OCI-LY1 (cell line): ENCODE data around the gene ANKRD55.
"Not testable (repeated sequence)": the region's sequence is repeated elsewhere in the genome, so short reads cannot be mapped to it uniquely, and the experiment has no call there.

Experiments used
- H2AFZ ChIP-seq: fragments of 200-600 bp; sonication (generic), shearing (Covaris generic); 2 replicates; pipeline ENCODE4 v1.6.0; 2014; ENCODE audit warnings: antibody characterized with exemption, mild to moderate bottlenecking, low read length
- H3F3A ChIP-seq: fragments of 200-600 bp; sonication (generic), shearing (Covaris generic); 2 replicates; pipeline ENCODE4 v1.6.0; 2014; ENCODE audit warnings: mild to moderate bottlenecking, antibody characterized with exemption, low read length, moderate library complexity; ENCODE audit not compliant: insufficient read depth
- H3K27ac ChIP-seq: fragments of 200-600 bp; sonication (generic); 2 replicates; pipeline ENCODE4 v1.5.1; 2014; ENCODE audit warnings: low read length, mixed run types, mild to moderate bottlenecking, low read depth; ENCODE audit not compliant: poor library complexity, severe bottlenecking
- H3K27me3 ChIP-seq: fragments of 200-600 bp; sonication (generic); 2 replicates; pipeline ENCODE4 v1.6.0; 2014; ENCODE audit warnings: antibody characterized with exemption, mild to moderate bottlenecking, low read length, moderate library complexity; ENCODE audit not compliant: insufficient read depth
- H3K36me3 ChIP-seq: fragments of 200-600 bp; sonication (generic); 2 replicates; pipeline ENCODE4 v1.6.1; 2014; ENCODE audit warnings: mild to moderate bottlenecking, antibody characterized with exemption, low read length, moderate library complexity, mixed read lengths; ENCODE audit not compliant: insufficient read depth
- H3K4me1 ChIP-seq: fragments of 200-600 bp; sonication (generic); 2 replicates; pipeline ENCODE4 v1.5.1; 2014; ENCODE audit warnings: mild to moderate bottlenecking, low read length, moderate library complexity; ENCODE audit not compliant: insufficient read depth, severe bottlenecking
- H3K4me2 ChIP-seq: fragments of 200-600 bp; sonication (generic), shearing (Covaris generic); 2 replicates; pipeline ENCODE4 v1.6.1; 2014; ENCODE audit warnings: low read length
- H3K4me3 ChIP-seq: fragments of 200-600 bp; sonication (generic); 2 replicates; pipeline ENCODE4 v1.5.1; 2014; ENCODE audit warnings: low read length, low read depth, mild to moderate bottlenecking, mixed read lengths; ENCODE audit not compliant: poor library complexity, severe bottlenecking
- H3K79me2 ChIP-seq: fragments of 200-600 bp; shearing (Covaris generic); 2 replicates; pipeline ENCODE4 v1.6.1; 2016; ENCODE audit warnings: mixed run types, low read length, mixed read lengths; ENCODE audit not compliant: insufficient read depth
- H3K9ac ChIP-seq: fragments of 200-600 bp; sonication (generic), shearing (Covaris generic); 2 replicates; pipeline ENCODE4 v1.6.1; 2014; ENCODE audit warnings: mild to moderate bottlenecking, low read length, mixed read lengths
- H3K9me2 ChIP-seq: fragments of 200-600 bp; sonication (generic), shearing (Covaris generic); 2 replicates; pipeline ENCODE4 v1.6.1; 2014; ENCODE audit warnings: low read depth, mild to moderate bottlenecking, low read length, mixed read lengths
- H3K9me3 ChIP-seq: fragments of 200-600 bp; shearing (Covaris generic); 2 replicates; pipeline ENCODE4 v1.6.1; 2014; ENCODE audit warnings: low read length, mixed read lengths
- H4K20me1 ChIP-seq: fragments of 200-600 bp; sonication (generic), shearing (Covaris generic); 2 replicates; pipeline ENCODE4 v1.6.0; 2016; ENCODE audit warnings: mild to moderate bottlenecking, low read length; ENCODE audit not compliant: insufficient read depth
- EZH2 ChIP-seq: fragments of 200-600 bp; sonication (generic), shearing (Covaris generic); IDR thresholded peaks from 2 replicates; pipeline ENCODE4 v1.8.0; 2017; ENCODE audit warnings: borderline replicate concordance, mixed run types, mild to moderate bottlenecking, antibody characterized with exemption, low read length, moderate library complexity, mixed read lengths
- TF ChIP-seq, protein P1 (sequence below): fragments of 200-600 bp; sonication (generic), shearing (Covaris generic); IDR thresholded peaks from 2 replicates; pipeline ENCODE4 v1.5.1; 2017; ENCODE audit warnings: mild to moderate bottlenecking, antibody characterized with exemption, low read length, moderate library complexity, mixed read lengths

ANKRD55 gene

DNA sequence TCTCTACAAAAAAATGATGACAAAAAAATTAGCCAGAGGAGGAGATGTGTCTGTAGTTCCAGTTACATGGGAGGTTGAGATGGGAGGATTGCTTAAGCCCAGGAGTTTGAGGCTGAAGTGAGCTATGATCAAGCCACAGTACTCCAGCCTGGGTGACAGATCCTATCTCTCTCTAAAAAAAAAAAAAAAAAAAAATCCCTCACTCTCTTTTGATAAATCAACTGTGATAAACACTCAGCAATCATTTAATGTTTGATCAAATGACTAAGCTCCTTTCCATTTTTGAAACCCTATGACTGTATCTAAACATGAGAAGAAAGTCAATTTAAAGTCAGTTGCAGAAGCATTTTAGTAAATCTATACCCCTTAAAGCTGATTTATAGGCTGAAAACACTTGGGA, 126.3 kb downstream of the ANKRD55 start:
- no peaks in the 10 kb centered on the region for H3K9me3 ChIP-seq
- no peak overlapping the region for H3K4me3 ChIP-seq
- H3F3A ChIP-seq = no peaks in the 10 kb centered on the region
- H4K20me1 ChIP-seq = no peaks in the 10 kb centered on the region
- no peaks in the 10 kb centered on the region for H3K9me2 ChIP-seq
- H3K27me3 ChIP-seq = no peaks in the 10 kb centered on the region
- no peak overlapping the region for H3K9ac ChIP-seq
- no peak overlapping the region for H3K4me2 ChIP-seq
- H3K36me3 ChIP-seq = no peaks in the 10 kb centered on the region
- TF ChIP-seq, protein P1, sequence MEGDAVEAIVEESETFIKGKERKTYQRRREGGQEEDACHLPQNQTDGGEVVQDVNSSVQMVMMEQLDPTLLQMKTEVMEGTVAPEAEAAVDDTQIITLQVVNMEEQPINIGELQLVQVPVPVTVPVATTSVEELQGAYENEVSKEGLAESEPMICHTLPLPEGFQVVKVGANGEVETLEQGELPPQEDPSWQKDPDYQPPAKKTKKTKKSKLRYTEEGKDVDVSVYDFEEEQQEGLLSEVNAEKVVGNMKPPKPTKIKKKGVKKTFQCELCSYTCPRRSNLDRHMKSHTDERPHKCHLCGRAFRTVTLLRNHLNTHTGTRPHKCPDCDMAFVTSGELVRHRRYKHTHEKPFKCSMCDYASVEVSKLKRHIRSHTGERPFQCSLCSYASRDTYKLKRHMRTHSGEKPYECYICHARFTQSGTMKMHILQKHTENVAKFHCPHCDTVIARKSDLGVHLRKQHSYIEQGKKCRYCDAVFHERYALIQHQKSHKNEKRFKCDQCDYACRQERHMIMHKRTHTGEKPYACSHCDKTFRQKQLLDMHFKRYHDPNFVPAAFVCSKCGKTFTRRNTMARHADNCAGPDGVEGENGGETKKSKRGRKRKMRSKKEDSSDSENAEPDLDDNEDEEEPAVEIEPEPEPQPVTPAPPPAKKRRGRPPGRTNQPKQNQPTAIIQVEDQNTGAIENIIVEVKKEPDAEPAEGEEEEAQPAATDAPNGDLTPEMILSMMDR = no peak
- no peak for TF ChIP-seq EZH2
- no peaks in the 10 kb centered on the region for H3K4me1 ChIP-seq
- H3K79me2 ChIP-seq = no peaks in the 10 kb centered on the region
- no peak overlapping the region for H3K27ac ChIP-seq
- no peak overlapping the region for H2AFZ ChIP-seq

DNA sequence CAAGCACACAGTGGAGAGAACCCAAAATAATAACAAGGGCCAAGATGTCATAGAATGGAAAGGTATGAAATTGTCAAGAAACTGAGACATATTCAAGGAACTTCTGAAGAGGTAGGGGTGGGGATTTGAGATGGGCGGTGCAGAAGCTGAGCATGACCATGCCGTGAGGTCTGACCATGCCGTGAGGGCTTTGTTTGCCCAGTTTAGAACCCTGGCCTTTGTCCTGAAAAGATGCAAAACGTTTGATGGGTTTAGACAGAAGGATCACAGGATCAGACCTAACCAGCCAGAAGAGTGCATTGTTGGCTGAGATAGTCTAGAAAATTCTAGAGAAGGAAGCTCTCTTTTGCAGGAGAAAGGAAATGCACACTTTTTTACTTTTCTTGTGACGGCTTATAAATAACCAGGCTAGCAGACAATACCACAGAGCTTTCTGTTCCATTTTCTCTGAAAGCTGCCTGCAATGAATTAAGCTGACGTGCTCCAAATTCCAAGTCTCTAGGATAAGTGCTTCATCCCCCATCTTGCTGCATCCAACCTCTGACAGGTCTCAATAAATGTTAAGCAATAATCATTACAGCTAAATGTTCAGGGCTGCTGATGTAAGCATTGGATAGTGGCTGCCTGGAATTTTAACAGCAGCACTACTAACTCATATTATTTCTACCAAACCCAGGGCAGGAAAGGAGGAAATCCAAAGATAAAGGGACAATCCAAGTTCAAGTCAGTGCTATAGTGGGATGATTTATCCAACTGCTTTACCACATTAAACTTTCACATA, 127.4 kb downstream of the ANKRD55 start:
- no peaks in the 10 kb centered on the region for H3K4me1 ChIP-seq
- TF ChIP-seq EZH2 = no peak
- TF ChIP-seq, protein P1 = no peak
- H3K9ac ChIP-seq = no peak overlapping the region
- no peaks in the 10 kb centered on the region for H3K9me3 ChIP-seq
- no peak overlapping the region for H2AFZ ChIP-seq
- no peaks in the 10 kb centered on the region for H3F3A ChIP-seq
- no peaks in the 10 kb centered on the region for H3K27me3 ChIP-seq
- H4K20me1 ChIP-seq = no peaks in the 10 kb centered on the region
- no peak overlapping the region for H3K27ac ChIP-seq
- H3K36me3 ChIP-seq = no peaks in the 10 kb centered on the region
- no peak overlapping the region for H3K4me3 ChIP-seq
- no peak overlapping the region for H3K4me2 ChIP-seq
- no peaks in the 10 kb centered on the region for H3K79me2 ChIP-seq
- no peaks in the 10 kb centered on the region for H3K9me2 ChIP-seq

DNA sequence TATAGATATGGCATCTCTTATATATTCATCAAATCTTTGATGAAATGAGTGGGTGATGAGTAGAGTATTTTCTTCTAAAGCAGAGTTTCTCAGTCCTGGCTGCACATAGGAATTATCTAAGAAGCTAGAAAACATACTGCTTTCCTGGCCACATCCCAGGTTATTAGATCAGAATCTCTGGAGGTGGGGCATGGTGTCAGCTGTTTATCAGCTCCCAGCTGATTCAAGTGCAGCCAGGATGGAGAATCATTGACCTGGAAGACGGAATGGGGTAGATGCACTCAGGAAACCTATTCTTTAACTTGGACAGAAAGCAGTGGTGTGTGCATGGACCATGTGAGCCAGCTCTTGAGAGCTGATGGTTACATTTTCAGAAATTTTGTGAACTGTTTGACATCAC, 130.2 kb downstream of the ANKRD55 start:
- Histone ChIP-seq H3K4me1 (no peaks in the 10 kb centered on the region), H3K9me2 (no peaks in the 10 kb centered on the region), H3K9ac (no peak overlapping the region), H3F3A (no peaks in the 10 kb centered on the region), H3K4me2 (no peak overlapping the region), H3K36me3 (no peaks in the 10 kb centered on the region), H3K79me2 (no peaks in the 10 kb centered on the region), H3K4me3 (no peak overlapping the region), H3K27ac (no peak overlapping the region), H4K20me1 (no peaks in the 10 kb centered on the region), H3K27me3 (no peaks in the 10 kb centered on the region), H2AFZ (no peak overlapping the region), H3K9me3 (no peaks in the 10 kb centered on the region)
- TF ChIP-seq, protein P1 = no peak
- TF ChIP-seq EZH2 = no peak

DNA sequence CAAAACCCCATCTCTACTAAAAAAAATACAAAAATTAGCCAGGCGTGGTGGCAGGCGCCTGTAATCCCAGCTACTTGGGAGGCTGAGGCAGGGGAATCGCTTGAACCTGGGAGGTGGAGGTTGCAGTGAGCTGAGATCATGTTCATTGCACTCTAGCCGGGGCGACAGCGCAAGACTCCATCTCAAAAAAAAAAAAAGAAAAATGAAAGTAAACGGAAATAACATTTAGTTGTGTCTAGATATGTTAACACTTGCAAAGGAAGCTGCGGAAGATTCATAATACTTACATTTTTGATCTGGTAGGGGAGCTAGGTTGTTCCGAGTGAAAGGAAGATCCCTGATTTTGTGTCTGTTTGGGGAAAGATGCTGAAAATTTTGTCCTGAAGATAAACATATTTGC, 130.9 kb downstream of the ANKRD55 start:
- H3K4me2 ChIP-seq, H3K9ac ChIP-seq, H2AFZ ChIP-seq, H3K79me2 ChIP-seq, H3K27ac ChIP-seq, H3K4me3 ChIP-seq, H4K20me1 ChIP-seq, H3K9me2 ChIP-seq, H3K27me3 ChIP-seq, H3K36me3 ChIP-seq, H3F3A ChIP-seq, H3K9me3 ChIP-seq, H3K4me1 ChIP-seq: not testable (repeated sequence)
